ENCODE data around the gene YBEY. TPM values are rescaled to one million over a fixed set of nuclear protein-coding genes. Genes with fewer than 3 reads are reported as not detected.

The YBEY gene
- total RNA-seq, 1 donor from 2014 or later = 11.3 TPM

DNA sequence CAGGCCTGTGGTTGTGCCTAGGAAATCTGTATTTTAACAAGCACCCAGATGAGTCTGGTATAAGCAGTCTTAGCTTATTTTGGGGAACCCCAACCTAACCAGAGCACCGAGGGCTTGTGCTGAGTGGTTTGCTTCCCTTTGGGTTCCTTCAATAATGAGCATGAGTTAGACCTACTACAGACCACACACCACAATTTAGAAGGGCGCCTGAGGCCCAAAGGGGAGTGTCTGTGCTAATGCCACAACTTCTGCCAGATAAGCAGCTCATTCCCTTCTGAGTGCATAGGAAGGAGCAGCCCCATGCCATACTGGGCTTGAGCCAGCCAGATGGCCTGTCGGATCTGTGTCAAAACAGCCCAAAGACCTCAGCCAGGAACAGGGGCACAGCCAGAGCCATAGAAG, 42.2 kb upstream of the YBEY start:
- intact Hi-C loops (cut with DNase I) = no loop called here

GRCh38 chr21:46244602-46245001, 41.5 kb upstream of the YBEY start:
- Histone ChIP-seq H3K36me3 (peaks cover 5 to 94% of the 10 kb centered on the region in 2 donors), H3K27me3 (no peaks in the 10 kb centered on the region), H3K4me3 (no peak overlapping the region), H3K27ac (no peak overlapping the region), H3K4me1 (no peaks in the 10 kb centered on the region), H3K9me3 (no peaks in the 10 kb centered on the region)
- DNase-seq (ENCODE audit: extremely low spot score in 2 of 2) = no peak
- no peak for TF ChIP-seq POLR2AphosphoS5 (IDR thresholded peaks at IDR 0.05; ENCODE audit: insufficient read depth in 1 of 2, low read depth in 1 of 2)
- no peak for TF ChIP-seq CTCF (IDR thresholded peaks at IDR 0.05)
- TF ChIP-seq POLR2A (IDR thresholded peaks at IDR 0.05) = no peak
- intact Hi-C loops (cut with DNase I) = no loop called here

More for the DNA sequence above, 42.2 kb upstream of the YBEY start:
- H3K4me3 ChIP-seq = no peak overlapping the region
- no peaks in the 10 kb centered on the region for H3K9me3 ChIP-seq
- DNase-seq (ENCODE audit: extremely low spot score in 2 of 2) = no peak
- H3K27me3 ChIP-seq = no peaks in the 10 kb centered on the region
- H3K4me1 ChIP-seq = no peaks in the 10 kb centered on the region
- H3K27ac ChIP-seq = no peak overlapping the region
- TF ChIP-seq POLR2AphosphoS5 (IDR thresholded peaks at IDR 0.05; ENCODE audit: insufficient read depth in 1 of 2, low read depth in 1 of 2) (no peak), POLR2A (IDR thresholded peaks at IDR 0.05) (no peak), CTCF (IDR thresholded peaks at IDR 0.05) (no peak)
- H3K36me3 ChIP-seq = peaks cover 5 to 94% of the 10 kb centered on the region in 2 donors

GRCh38 chr21:46245213-46245915, 40.8 kb upstream of the YBEY start:
- TF ChIP-seq CTCF (IDR thresholded peaks at IDR 0.05) (no peak), POLR2A (IDR thresholded peaks at IDR 0.05) (no peak), POLR2AphosphoS5 (IDR thresholded peaks at IDR 0.05; ENCODE audit: insufficient read depth in 1 of 2, low read depth in 1 of 2) (no peak)

GRCh38 chr21:46246345-46246744, 39.8 kb upstream of the YBEY start:
- peaks cover 5 to 93% of the 10 kb centered on the region in 2 donors for H3K36me3 ChIP-seq
- intact Hi-C loops (cut with DNase I) = no loop called here
- H3K27me3 ChIP-seq = no peaks in the 10 kb centered on the region
- H3K9me3 ChIP-seq = no peaks in the 10 kb centered on the region
- H3K27ac ChIP-seq = no peak overlapping the region
- H3K4me3 ChIP-seq = no peak overlapping the region
- H3K4me1 ChIP-seq = no peaks in the 10 kb centered on the region
- no peak for DNase-seq (ENCODE audit: extremely low spot score in 2 of 2)
- TF ChIP-seq CTCF (IDR thresholded peaks at IDR 0.05) (no peak), POLR2A (IDR thresholded peaks at IDR 0.05) (no peak), POLR2AphosphoS5 (IDR thresholded peaks at IDR 0.05; ENCODE audit: insufficient read depth in 1 of 2, low read depth in 1 of 2) (no peak)

More at GRCh38 chr21:46245213-46245915, 40.8 kb upstream of the YBEY start:
- Histone ChIP-seq H3K4me1 (no peaks in the 10 kb centered on the region), H3K27me3 (no peaks in the 10 kb centered on the region), H3K4me3 (no peak overlapping the region), H3K27ac (no peak overlapping the region), H3K36me3 (peaks cover 5 to 93% of the 10 kb centered on the region in 2 donors), H3K9me3 (no peaks in the 10 kb centered on the region)
- DNase-seq (ENCODE audit: extremely low spot score in 2 of 2) = no peak
- intact Hi-C loops (cut with DNase I) = no loop called here

DNA sequence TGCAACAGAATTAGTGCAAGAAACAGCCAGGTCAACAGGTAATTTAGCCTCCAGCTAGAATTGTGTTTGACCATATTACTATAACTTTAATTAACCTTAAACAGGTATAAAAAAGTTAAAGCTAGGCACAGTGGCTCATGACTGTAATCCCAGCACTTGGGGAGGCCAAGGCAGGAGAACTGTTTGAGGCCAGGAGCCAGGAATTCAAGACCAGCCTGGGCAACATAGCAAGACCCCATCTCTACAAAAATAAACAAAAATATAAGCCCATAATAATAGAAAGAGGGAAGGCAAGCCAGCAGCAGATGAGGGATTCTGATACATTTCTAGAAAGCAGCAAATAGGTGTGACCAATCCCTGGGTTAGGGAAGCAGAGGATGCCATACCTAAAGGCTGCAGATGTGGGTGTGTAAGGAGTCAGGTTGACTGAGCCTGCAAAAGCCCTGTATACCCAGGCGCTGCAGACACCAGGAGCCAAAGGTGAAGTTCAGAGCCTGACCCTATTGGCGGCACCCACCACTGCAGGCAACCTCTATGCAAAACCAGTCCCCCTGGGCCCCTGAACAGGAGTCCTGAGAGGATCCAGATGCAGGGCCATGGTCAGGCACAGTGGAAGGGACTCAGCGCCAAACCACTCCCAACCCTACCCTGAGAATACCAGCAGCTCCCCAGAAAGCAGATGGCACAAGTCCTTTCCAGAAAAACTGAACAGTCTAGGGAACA, 38.3 kb upstream of the YBEY start:
- H3K9me3 ChIP-seq = no peaks in the 10 kb centered on the region
- DNase-seq (ENCODE audit: extremely low spot score in 2 of 2) = no peak
- H3K4me1 ChIP-seq = no peaks in the 10 kb centered on the region
- no peak for TF ChIP-seq CTCF (IDR thresholded peaks at IDR 0.05)
- TF ChIP-seq POLR2A (IDR thresholded peaks at IDR 0.05) = no peak
- TF ChIP-seq POLR2AphosphoS5 (IDR thresholded peaks at IDR 0.05; ENCODE audit: insufficient read depth in 1 of 2, low read depth in 1 of 2) = no peak
- no peak overlapping the region for H3K27ac ChIP-seq
- no peaks in the 10 kb centered on the region for H3K27me3 ChIP-seq
- peaks cover 0 to 93% of the 10 kb centered on the region in 2 donors for H3K36me3 ChIP-seq
- no peak overlapping the region for H3K4me3 ChIP-seq
- intact Hi-C loops (cut with DNase I) = no loop called here

Measured in vagina (tissue), 2 donors.